ENCODE measurements around the gene ZFP1.
"Not testable (repeated sequence)": the region's sequence is repeated elsewhere in the genome, so short reads cannot be mapped to it uniquely, and the experiment has no call there.

The ZFP1 gene

GRCh38 chr16:75205961-75206748, 57.8 kb downstream of the ZFP1 start:
- DNase-seq = not testable (repeated sequence)

GRCh38 chr16:75206749-75207451, 58.6 kb downstream of the ZFP1 start, which contains the start of gene CTRB2:
CTRB2 (minus strand) TSS chr16:75207161; CDS start chr16:75207141, 20 bp downstream.
- DNase-seq = no peak

GRCh38 chr16:75207831-75208230, 59.5 kb downstream of the ZFP1 start:
- DNase-seq = no peak

- DNase-seq = no peak
Observed at GRCh38 chr16:75208242-75208825, 60.0 kb downstream of the ZFP1 start.

- no peak for DNase-seq
Observed at GRCh38 chr16:75208861-75209505, 60.7 kb downstream of the ZFP1 start.

- DNase-seq = not testable (repeated sequence)
Observed at GRCh38 chr16:75209514-75209913, 61.2 kb downstream of the ZFP1 start.

GRCh38 chr16:75209944-75210343, 61.6 kb downstream of the ZFP1 start:
- DNase-seq = no peak

- not testable (repeated sequence) for DNase-seq
Observed at GRCh38 chr16:75211286-75211685, 63.0 kb downstream of the ZFP1 start.

- no peak for DNase-seq
Observed at GRCh38 chr16:75216127-75216526, 67.8 kb downstream of the ZFP1 start.

GRCh38 chr16:75216576-75216975, 68.3 kb downstream of the ZFP1 start:
- no peak for DNase-seq

- no peak for DNase-seq
Observed at GRCh38 chr16:75217389-75217851, 69.1 kb downstream of the ZFP1 start.

- no peak for DNase-seq
Observed at GRCh38 chr16:75218256-75219076, 70.1 kb downstream of the ZFP1 start, which contains the start of gene CTRB1. CTRB1 (plus strand) TSS chr16:75218988; CDS start chr16:75219008, 20 bp downstream.

- no peak for DNase-seq
Observed at GRCh38 chr16:75219088-75219487, 70.8 kb downstream of the ZFP1 start.

GRCh38 chr16:75219838-75220237, 71.5 kb downstream of the ZFP1 start:
- DNase-seq = no peak
